CD4-positive, alpha-beta T cell (primary cell): ENCODE measurements around the gene WDFY2. TPM values are rescaled to one million over a fixed set of nuclear protein-coding genes. Genes with fewer than 3 reads are reported as not detected.

Experiments
- ATAC-seq: fragments of 200-7000 bp; cut with Tn5 transposase; one replicate; pipeline ENCODE4 v1.10.0; 2022; ENCODE audit warnings: mild to moderate bottlenecking; ENCODE audit not compliant: poor library complexity
- CTCF ChIA-PET: fragments of 350-600 bp; sonication (Branson Sonifier 250); formaldehyde crosslinking; loops from one replicate; lab custom pipeline; 2021; ENCODE audit warnings: antibody characterized with exemption, inconsistent platforms; lab: Charles Lee
- POLR2A ChIA-PET: fragments of 350-600 bp; sonication (Branson Sonifier 250); formaldehyde crosslinking; loops from one replicate; lab custom pipeline; 2021; ENCODE audit warnings: antibody characterized with exemption, inconsistent platforms; lab: Charles Lee
- DNase-seq, 14 experiments: peaks; one replicate each; pipeline ENCODE4 v3.0.0-alpha.2; 2013 to 2020; ENCODE audit warnings: mixed read lengths in 2 of 14
- H3K27ac ChIP-seq, 2 donors: one replicate each; pipeline versions ENCODE4 v1.5.1 to v1.7.0; 2013; ENCODE audit warnings: low read length in 2 of 2, low read depth in 1 of 2, mild to moderate bottlenecking in 1 of 2
- H3K27me3 ChIP-seq, 2 experiments: 1 replicate in 1 of 2; 2 replicates in 1 of 2; pipeline versions ENCODE4 v1.6.1 to v1.7.0; 2013; ENCODE audit warnings: low read length in 2 of 2, control low read depth in 1 of 2, mild to moderate bottlenecking in 1 of 2, moderate library complexity in 1 of 2; ENCODE audit not compliant: insufficient read depth in 2 of 2, control insufficient read depth in 1 of 2
- H3K36me3 ChIP-seq: one replicate; pipeline ENCODE4 v1.6.1; 2013; ENCODE audit warnings: low read length, control low read depth; ENCODE audit not compliant: insufficient read depth
- H3K4me1 ChIP-seq: one replicate; pipeline ENCODE4 v1.6.1; 2013; ENCODE audit warnings: low read length, control low read depth; ENCODE audit not compliant: insufficient read depth
- H3K4me3 ChIP-seq: one replicate; pipeline ENCODE4 v1.5.1; 2013; ENCODE audit warnings: mild to moderate bottlenecking, low read length, moderate library complexity
- H3K9me3 ChIP-seq, 2 experiments: 1 replicate in 1 of 2; 2 replicates in 1 of 2; pipeline versions ENCODE4 v1.6.1 to v1.7.0; 2013; ENCODE audit warnings: low read length in 2 of 2, mild to moderate bottlenecking in 2 of 2, control low read depth in 1 of 2, moderate library complexity in 1 of 2; ENCODE audit not compliant: control insufficient read depth in 1 of 2, insufficient read depth in 1 of 2
- H3K27ac Mint-ChIP-seq: one replicate; pipeline ENCODE4 v1.8.0; 2020; ENCODE audit warnings: mixed read lengths
- H3K27me3 Mint-ChIP-seq: one replicate; pipeline ENCODE4 v1.8.0; 2021; ENCODE audit warnings: mixed read lengths
- H3K36me3 Mint-ChIP-seq: one replicate; pipeline ENCODE4 v1.8.0; 2021; ENCODE audit warnings: low read depth, mixed read lengths
- H3K4me1 Mint-ChIP-seq: one replicate; pipeline ENCODE4 v1.8.0; 2021; ENCODE audit warnings: low read depth, mixed read lengths
- H3K4me3 Mint-ChIP-seq: one replicate; pipeline ENCODE4 v1.8.0; 2020; ENCODE audit warnings: mild to moderate bottlenecking, mixed read lengths
- H3K9me3 Mint-ChIP-seq: one replicate; pipeline ENCODE4 v1.8.0; 2020; ENCODE audit warnings: mixed read lengths
- CTCF ChIP-seq: fragments of 200-600 bp; IDR thresholded peaks from one replicate; pipeline ENCODE4 v1.8.0; 2022; ENCODE audit warnings: antibody characterized with exemption, mild to moderate bottlenecking
- intact Hi-C, 2 experiments: fragments of 100-400 bp; cut with DNase I in 1 of 2; cut with micrococcal nuclease in 1 of 2; formaldehyde crosslinking; loops; one replicate each; pipeline versions ENCODE4 v1.15.1 to v1.9.0; 2023 to 2025; cut with DNase I, micrococcal nuclease
- total RNA-seq, 174 experiments: library from RNA in 2 of 174; stranded (reverse) in 2 of 174; gene quantifications; one replicate each; pipeline ENCODE4 v1.2.3 and lab custom pipeline; 2021 to 2026

The WDFY2 gene
- total RNA-seq, 2 experiments from 2014 or later = 21.4 to 21.9 TPM

- intact Hi-C loops = loop anchor here in 1 of 2 experiments (1.0 to 5.0 kb wide), 2 partner anchors 30 to 33 kb away; partner anchors contain the start of gene WDFY2
- Histone ChIP-seq H3K4me1 (peaks cover 5% of the 10 kb centered on the region), H3K9me3 (no peaks in the 10 kb centered on the region), H3K4me3 (peak overlapping the region; percentile 42), H3K36me3 (no peaks in the 10 kb centered on the region), H3K27ac (peak overlapping the region; percentile 34 to 78), H3K27me3 (no peaks in the 10 kb centered on the region)
- POLR2A ChIA-PET = interaction anchor here (0.6 to 3.8 kb wide), 14 partner anchors 16 to 208 kb away, joined by 3 to 47 read pairs (median 4); partner anchors contain the start of genes INTS6 and WDFY2
- Mint-ChIP-seq H3K4me1 (peaks cover 23% of the 10 kb centered on the region), H3K36me3 (no peaks in the 10 kb centered on the region), H3K9me3 (no peaks in the 10 kb centered on the region), H3K4me3 (peak overlapping the region; percentile 89), H3K27me3 (no peaks in the 10 kb centered on the region), H3K27ac (peak overlapping the region; percentile 89)
- CTCF ChIA-PET = interaction anchor here (1.0 to 1.5 kb wide), 2 partner anchors 30 to 179 kb away, joined by 3 read pairs; partner anchors contain the start of gene WDFY2
- TF ChIP-seq CTCF = no peak
- ATAC-seq = peak; percentile 96
- DNase-seq = peak; percentile 7 to 75 (median 26)
Observed at GRCh38 chr13:51614350-51614786, 30.1 kb downstream of the WDFY2 start.

GRCh38 chr13:51618626-51619025, 34.4 kb downstream of the WDFY2 start:
- intact Hi-C loops = no loop called here
- Histone ChIP-seq H3K9me3 (no peaks in the 10 kb centered on the region), H3K4me1 (peaks cover 5% of the 10 kb centered on the region), H3K4me3 (no peak overlapping the region), H3K27ac (no peak overlapping the region), H3K36me3 (no peaks in the 10 kb centered on the region), H3K27me3 (no peaks in the 10 kb centered on the region)
- POLR2A ChIA-PET = interaction anchor here (0.7 kb wide), 1 partner anchor 61 kb away, joined by 3 read pairs; no protein-coding TSS in a partner anchor
- no peaks in the 10 kb centered on the region for H3K36me3 Mint-ChIP-seq
- DNase-seq (no peak), ATAC-seq (no peak)
- H3K27ac Mint-ChIP-seq = no peak overlapping the region
- no peak overlapping the region for H3K4me3 Mint-ChIP-seq
- TF ChIP-seq CTCF = no peak
- CTCF ChIA-PET = no interaction called here
- H3K9me3 Mint-ChIP-seq = no peaks in the 10 kb centered on the region
- peaks cover 38% of the 10 kb centered on the region for H3K4me1 Mint-ChIP-seq
- no peaks in the 10 kb centered on the region for H3K27me3 Mint-ChIP-seq

GRCh38 chr13:51619614-51620013, 35.4 kb downstream of the WDFY2 start:
- Mint-ChIP-seq H3K9me3 (no peaks in the 10 kb centered on the region), H3K27me3 (no peaks in the 10 kb centered on the region), H3K4me1 (peaks cover 42% of the 10 kb centered on the region), H3K27ac (no peak overlapping the region), H3K4me3 (no peak overlapping the region), H3K36me3 (no peaks in the 10 kb centered on the region)
- Histone ChIP-seq H3K27ac (no peak overlapping the region), H3K9me3 (no peaks in the 10 kb centered on the region), H3K27me3 (no peaks in the 10 kb centered on the region), H3K4me1 (peaks cover under 1% of the 10 kb centered on the region), H3K36me3 (no peaks in the 10 kb centered on the region), H3K4me3 (no peak overlapping the region)
- POLR2A ChIA-PET = interaction anchor here (0.5 to 0.7 kb wide), 2 partner anchors 25 to 105 kb away, joined by 3 to 4 read pairs; no protein-coding TSS in a partner anchor
- DNase-seq (no peak), ATAC-seq (no peak)
- intact Hi-C loops = no loop called here
- CTCF ChIA-PET = no interaction called here
- TF ChIP-seq CTCF = no peak
